H1 (cell line): ENCODE data around the gene MPHOSPH10. TPM values are rescaled to one million over a fixed set of nuclear protein-coding genes. Genes with fewer than 3 reads are reported as not detected.
"Not testable (repeated sequence)": the region's sequence is repeated elsewhere in the genome, so short reads cannot be mapped to it uniquely, and the experiment has no call there.

Experiments
- CTCF ChIA-PET: fragments of 300-600 bp; sonication (Branson Sonifier 250); formaldehyde crosslinking; loops from one replicate; lab custom pipeline; 2021; ENCODE audit not compliant: partially characterized antibody; lab: Charles Lee
- POLR2A ChIA-PET: fragments of 300-600 bp; sonication (Branson Sonifier 250); formaldehyde crosslinking; loops from one replicate; lab custom pipeline; 2021; ENCODE audit warnings: inconsistent platforms; ENCODE audit not compliant: partially characterized antibody; lab: Charles Lee
- DNase-seq, 2 experiments: peaks; one replicate each; pipeline versions ENCODE4 v3.0.0 to v3.0.0-alpha.2; 2010 to 2022; ENCODE audit warnings: low spot score in 2 of 2, low read depth in 1 of 2, mixed read lengths in 1 of 2
- FAIRE-seq: peaks from 2 replicates; lab custom pipeline; 2011; peaks lifted over from hg19 to GRCh38; lab: Jason Lieb, UNC
- H2AFZ ChIP-seq: 2 replicates; pipeline ENCODE4 v1.8.1; 2012; ENCODE audit warnings: low read length, inconsistent platforms
- H2AK5ac ChIP-seq: 2 replicates; pipeline ENCODE4 v1.6.1; 2013; ENCODE audit warnings: low read depth, low read length
- H2BK120ac ChIP-seq: replicated peaks from 2 replicates; pipeline ENCODE3; 2013; ENCODE audit warnings: low read depth, low read length, inconsistent platforms
- H2BK12ac ChIP-seq: 2 replicates; pipeline ENCODE4 v1.6.1; 2013; ENCODE audit warnings: low read depth, low read length
- H2BK15ac ChIP-seq: 2 replicates; pipeline ENCODE4 v1.6.1; 2013; ENCODE audit warnings: low read length
- H2BK20ac ChIP-seq: 2 replicates; pipeline ENCODE4 v1.6.1; 2013; ENCODE audit warnings: low read length
- H2BK5ac ChIP-seq: 2 replicates; pipeline ENCODE4 v1.6.1; 2013; ENCODE audit warnings: low read depth, low read length
- H3K14ac ChIP-seq: 2 replicates; pipeline ENCODE4 v1.6.1; 2013; ENCODE audit warnings: inconsistent platforms; ENCODE audit not compliant: insufficient read length
- H3K18ac ChIP-seq: 2 replicates; pipeline ENCODE4 v1.6.1; 2013; ENCODE audit warnings: low read length; ENCODE audit errors: extremely low read depth
- H3K23ac ChIP-seq: 2 replicates; pipeline ENCODE4 v1.6.1; 2013; ENCODE audit warnings: inconsistent platforms; ENCODE audit not compliant: insufficient read length
- H3K23me2 ChIP-seq: 2 replicates; pipeline ENCODE4 v1.6.1; 2013; ENCODE audit warnings: low read depth, low read length
- H3K27ac ChIP-seq: 2 replicates; pipeline ENCODE4 v1.6.1; 2011; ENCODE audit warnings: low read depth, low read length, inconsistent platforms
- H3K27me3 ChIP-seq, 4 experiments: replicated peaks in 1 of 4; 1 replicate in 1 of 4; 2 replicates in 3 of 4; pipeline versions ENCODE4 v1.6.1 to v1.8.1; 2011 to 2013; ENCODE audit warnings: low read length in 3 of 4, mild to moderate bottlenecking in 3 of 4, inconsistent platforms in 2 of 4, mixed read lengths in 2 of 4, moderate library complexity in 1 of 4; ENCODE audit not compliant: control insufficient read depth in 3 of 4, insufficient read depth in 3 of 4; ENCODE audit errors: extremely low read depth in 1 of 4
- H3K36me3 ChIP-seq, 4 experiments: 2 replicates each; pipeline versions ENCODE4 v1.6.1 to v1.8.1; 2011 to 2013; ENCODE audit warnings: mild to moderate bottlenecking in 4 of 4, low read length in 3 of 4, moderate library complexity in 2 of 4, control low read depth in 1 of 4, inconsistent platforms in 1 of 4; ENCODE audit not compliant: insufficient read depth in 4 of 4, control insufficient read depth in 2 of 4
- H3K4ac ChIP-seq: replicated peaks from 2 replicates; pipeline ENCODE3; 2013; ENCODE audit warnings: low read length, low read depth, mixed read lengths, inconsistent platforms; ENCODE audit not compliant: insufficient read length
- H3K4me1 ChIP-seq, 4 experiments: replicated peaks in 1 of 4; 1 replicate in 1 of 4; 2 replicates in 3 of 4; pipeline versions ENCODE4 v1.6.1 to v1.8.1; 2011 to 2013; ENCODE audit warnings: low read length in 3 of 4, inconsistent platforms in 2 of 4, mixed read lengths in 1 of 4; ENCODE audit not compliant: insufficient read depth in 4 of 4, control insufficient read depth in 3 of 4
- H3K4me2 ChIP-seq, 2 experiments: 2 replicates each; pipeline versions ENCODE4 v1.6.1 to v1.8.1; 2011 to 2013; ENCODE audit warnings: low read depth in 2 of 2, low read length in 2 of 2, control low read depth in 1 of 2, inconsistent platforms in 1 of 2, mild to moderate bottlenecking in 1 of 2; ENCODE audit not compliant: insufficient read depth in 1 of 2
- H3K4me3 ChIP-seq, 4 experiments: fragments of 200-600, 300-600 bp in 1 of 4; sonication (generic), shearing (Covaris generic), sonication (Bioruptor Twin) in 1 of 4; 2 replicates each; pipeline versions ENCODE4 v1.5.1 to v1.8.1; 2011 to 2016; ENCODE audit warnings: low read length in 4 of 4, low read depth in 3 of 4, control low read depth in 2 of 4, inconsistent platforms in 2 of 4, mild to moderate bottlenecking in 2 of 4, mixed read lengths in 1 of 4, moderate library complexity in 1 of 4; ENCODE audit not compliant: insufficient read depth in 2 of 4; ENCODE audit errors: extremely low read depth in 1 of 4
- H3K56ac ChIP-seq: replicated peaks from 2 replicates; pipeline ENCODE3; 2013; ENCODE audit warnings: low read depth, mild to moderate bottlenecking, mixed read lengths, low read length, inconsistent platforms; ENCODE audit not compliant: insufficient read length
- H3K79me1 ChIP-seq: 2 replicates; pipeline ENCODE4 v1.6.1; 2013; ENCODE audit warnings: low read depth, low read length, control low read depth
- H3K79me2 ChIP-seq, 2 experiments: 2 replicates each; pipeline versions ENCODE4 v1.6.1 to v1.8.1; 2012 to 2013; ENCODE audit warnings: low read length in 2 of 2, mild to moderate bottlenecking in 2 of 2, inconsistent platforms in 1 of 2; ENCODE audit not compliant: insufficient read depth in 2 of 2, control insufficient read depth in 1 of 2
- H3K9ac ChIP-seq, 4 experiments: replicated peaks in 1 of 4; 1 replicate in 1 of 4; 2 replicates in 3 of 4; pipeline versions ENCODE4 v1.6.1 to v1.8.1; 2011 to 2013; ENCODE audit warnings: low read depth in 3 of 4, low read length in 3 of 4, control low read depth in 2 of 4, mild to moderate bottlenecking in 2 of 4, moderate library complexity in 2 of 4, inconsistent platforms in 1 of 4; ENCODE audit errors: extremely low read depth in 1 of 4
- H3K9me3 ChIP-seq, 2 experiments: 2 replicates each; pipeline versions ENCODE4 v1.6.1 to v1.8.1; 2012 to 2013; ENCODE audit warnings: mild to moderate bottlenecking in 2 of 2, moderate library complexity in 2 of 2, control low read depth in 1 of 2, inconsistent platforms in 1 of 2, low read depth in 1 of 2, low read length in 1 of 2, mixed read lengths in 1 of 2; ENCODE audit not compliant: insufficient read depth in 2 of 2
- H4K20me1 ChIP-seq, 2 experiments: replicated peaks in 1 of 2; 2 replicates each; pipeline versions ENCODE3 to v1.8.1; 2011 to 2013; ENCODE audit warnings: inconsistent platforms in 2 of 2, low read length in 2 of 2, mild to moderate bottlenecking in 1 of 2; ENCODE audit not compliant: insufficient read depth in 2 of 2, control insufficient read depth in 1 of 2
- H4K5ac ChIP-seq: 2 replicates; pipeline ENCODE4 v1.6.1; 2013; ENCODE audit warnings: low read length, low read depth, mixed read lengths, inconsistent platforms; ENCODE audit not compliant: insufficient read length
- H4K8ac ChIP-seq: 2 replicates; pipeline ENCODE4 v1.8.0; 2013; ENCODE audit warnings: mild to moderate bottlenecking, moderate library complexity, low read length, inconsistent platforms; ENCODE audit not compliant: insufficient read depth; ENCODE audit errors: extremely low read depth
- H4K91ac ChIP-seq: replicated peaks from 2 replicates; pipeline ENCODE3; 2013; ENCODE audit warnings: low read length, mixed read lengths, inconsistent platforms; ENCODE audit not compliant: insufficient read length
- WGBS, 2 experiments: shearing (Covaris generic) in 1 of 2; methylation state at CpG; one replicate each; pipeline versions ENCODE4 v1.1.6 to v1.1.7; 2013 to 2015; ENCODE audit warnings: low lambda C conversion rate in 2 of 2, mixed read lengths in 2 of 2, inconsistent platforms in 1 of 2, low coverage in 1 of 2, missing lambda C conversion rate in 1 of 2; ENCODE audit not compliant: insufficient replicate concordance in 2 of 2, insufficient coverage in 1 of 2, insufficient read length in 1 of 2; ENCODE audit errors: extremely low coverage in 1 of 2, missing lambda C conversion rate in 1 of 2; 5-methylcytosine and 5-hydroxymethylcytosine counted together
- polyA plus RNA-seq, 7 experiments: library from polyadenylated mRNA; depleted of rRNA in 3 of 7; stranded (reverse) in 5 of 7; unstranded in 2 of 7; fragments of >200 nt in 5 of 7; fragments of 200-250 nt in 2 of 7; gene quantifications; 1 replicate in 5 of 7; 2 replicates in 1 of 7; 4 replicates in 1 of 7; pipeline versions ENCODE4 v1.2.1 to v1.2.3, GENCODE V29; 2011 to 2013; ENCODE audit warnings: missing spikeins in 2 of 7, mixed read lengths in 2 of 7
- total RNA-seq: library from RNA; stranded (reverse); fragmentation: NEBNext Ultra II Directional; extraction: Animal tissue kit (Norgen Biotek cat#: 25700); gene quantifications from 2 replicates; pipeline ENCODE4 v1.2.1, GENCODE V29; 2021

MPHOSPH10 gene
- total and polyA plus RNA-seq, 2 of the 8 experiments (the other 6 are each of a cell fraction or from before 2014, with no cell fraction given), result 4.5 to 39.1 TPM

GRCh38 chr2:71083297-71083696 lies 47.1 kb upstream of the MPHOSPH10 start:
- not testable (repeated sequence) for DNase-seq, H3K4me3 ChIP-seq, H3K56ac ChIP-seq, H3K14ac ChIP-seq, H2BK12ac ChIP-seq, H3K23me2 ChIP-seq, H3K9ac ChIP-seq, H2AFZ ChIP-seq, H3K36me3 ChIP-seq, H2BK5ac ChIP-seq, H2AK5ac ChIP-seq, H3K79me1 ChIP-seq, H3K4ac ChIP-seq, H3K4me2 ChIP-seq, H4K91ac ChIP-seq, H2BK20ac ChIP-seq, FAIRE-seq, H3K27me3 ChIP-seq, H4K5ac ChIP-seq, H3K18ac ChIP-seq, H3K9me3 ChIP-seq, H2BK15ac ChIP-seq, H3K79me2 ChIP-seq, H3K23ac ChIP-seq, H2BK120ac ChIP-seq, H4K8ac ChIP-seq, H4K20me1 ChIP-seq, H3K27ac ChIP-seq
- no CpG with 5 or more reads among the region's 3 CpGs for WGBS, 2 experiments
- H3K4me1 ChIP-seq, result peaks cover 7 to 10% (median 7%) of the 10 kb centered on the region in 4 experiments
- ChIA-PET CTCF (interaction anchor here (1.2 to 2.6 kb wide), 4 partner anchors 12 to 81 kb away, joined by 3 to 12 read pairs (median 4); partner anchors contain the start of gene NAGK), POLR2A (interaction anchor here (4.8 kb wide), 1 partner anchor 12 kb away, joined by 19 read pairs; no protein-coding TSS in a partner anchor)
